HG02763 (cell line): ENCODE data around the gene GALNT18.
"Not testable (repeated sequence)": the region's sequence is repeated elsewhere in the genome, so short reads cannot be mapped to it uniquely, and the experiment has no call there.

Experiments
- ATAC-seq: cut with Tn5 transposase; IDR thresholded peaks from one replicate; pipeline ENCODE4 v1.9.1; 2021; ENCODE audit warnings: mild to moderate bottlenecking, moderate library complexity; ENCODE audit not compliant: unreplicated experiment

GALNT18 gene

GRCh38 chr11:11471201-11471600 lies 150.6 kb downstream of the GALNT18 start:
- ATAC-seq = no peak

- no peak for ATAC-seq
Measured at GRCh38 chr11:11468954-11469353, 152.9 kb downstream of the GALNT18 start.

- no peak for ATAC-seq
Measured at GRCh38 chr11:11467312-11467711, 154.5 kb downstream of the GALNT18 start.

- no peak for ATAC-seq
Measured at GRCh38 chr11:11464555-11464954, 157.2 kb downstream of the GALNT18 start.

- no peak for ATAC-seq
Measured at GRCh38 chr11:11463405-11463804, 158.4 kb downstream of the GALNT18 start.

GRCh38 chr11:11461473-11461872 lies 160.3 kb downstream of the GALNT18 start:
- no peak for ATAC-seq

- no peak for ATAC-seq
Measured at GRCh38 chr11:11459578-11459977, 162.2 kb downstream of the GALNT18 start.

GRCh38 chr11:11458485-11458884 lies 163.3 kb downstream of the GALNT18 start:
- no peak for ATAC-seq

- no peak for ATAC-seq
Measured at GRCh38 chr11:11458001-11458400, 163.8 kb downstream of the GALNT18 start.

GRCh38 chr11:11456866-11457265 lies 164.9 kb downstream of the GALNT18 start:
- no peak for ATAC-seq

- ATAC-seq = no peak
Measured at GRCh38 chr11:11454671-11455223, 167.1 kb downstream of the GALNT18 start.

GRCh38 chr11:11451501-11452005 lies 170.3 kb downstream of the GALNT18 start:
- ATAC-seq = peak; percentile 92

GRCh38 chr11:11450744-11451362 lies 171.0 kb downstream of the GALNT18 start:
- no peak for ATAC-seq

- no peak for ATAC-seq
Measured at GRCh38 chr11:11449327-11449726, 172.5 kb downstream of the GALNT18 start.

- ATAC-seq = no peak
Measured at GRCh38 chr11:11448626-11449025, 173.2 kb downstream of the GALNT18 start.

- not testable (repeated sequence) for ATAC-seq
Measured at GRCh38 chr11:11447601-11448000, 174.2 kb downstream of the GALNT18 start.

- ATAC-seq = no peak
Measured at GRCh38 chr11:11446967-11447366, 174.8 kb downstream of the GALNT18 start.

- no peak for ATAC-seq
Measured at GRCh38 chr11:11446564-11446963, 175.2 kb downstream of the GALNT18 start.

GRCh38 chr11:11445441-11446185 lies 176.2 kb downstream of the GALNT18 start:
- no peak for ATAC-seq

GRCh38 chr11:11444804-11445131 lies 177.0 kb downstream of the GALNT18 start:
- ATAC-seq = no peak

- ATAC-seq = no peak
Measured at GRCh38 chr11:11444027-11444803, 177.6 kb downstream of the GALNT18 start.
